ENCODE measurements around the gene VPS45. TPM values are rescaled to one million over a fixed set of nuclear protein-coding genes. Genes with fewer than 3 reads are reported as not detected.

VPS45 gene
- total RNA-seq, 1 experiment from 2014 or later, result 28.2 TPM

- TF ChIP-seq E2F4 (CRISPR knock-in tag; IDR thresholded peaks at IDR 0.05; ENCODE audit: borderline replicate concordance, low read depth) (no peak), PRRX2 (CRISPR knock-in tag; IDR thresholded peaks at IDR 0.05) (no peak), FOXJ3 (CRISPR knock-in tag; IDR thresholded peaks at IDR 0.05; ENCODE audit: borderline replicate concordance) (no peak), SMAD3 (CRISPR knock-in tag; IDR thresholded peaks at IDR 0.05; ENCODE audit: borderline replicate concordance) (no peak), CTCF (IDR thresholded peaks at IDR 0.05) (no peak), USF2 (CRISPR knock-in tag; IDR thresholded peaks at IDR 0.05) (no peak), NFATC4 (CRISPR knock-in tag; IDR thresholded peaks at IDR 0.05) (0 out of 2 replicates have a peak, but pooled peaks have one; percentile 24), ETV6 (CRISPR knock-in tag; IDR thresholded peaks at IDR 0.05) (no peak), ERG (CRISPR knock-in tag; IDR thresholded peaks at IDR 0.05) (no peak), KAT7 (CRISPR knock-in tag; IDR thresholded peaks at IDR 0.05; ENCODE audit: borderline replicate concordance) (0 out of 2 replicates have a peak, but pooled peaks have one; percentile 12), TEAD4 (CRISPR knock-in tag; IDR thresholded peaks at IDR 0.05) (no peak), SP1 (CRISPR knock-in tag; conservative IDR thresholded peaks at IDR 0.05) (peak; percentile 58), GTF2I (CRISPR knock-in tag; conservative IDR thresholded peaks at IDR 0.05) (no peak), MYBL2 (CRISPR knock-in tag; IDR thresholded peaks at IDR 0.05) (0 out of 2 replicates have a peak, but pooled peaks have one; percentile 15), ATF3 (CRISPR knock-in tag; conservative IDR thresholded peaks at IDR 0.05) (no peak), ATF2 (CRISPR knock-in tag; IDR thresholded peaks at IDR 0.05; ENCODE audit: borderline replicate concordance, low read depth) (no peak), CBFB (CRISPR knock-in tag; IDR thresholded peaks at IDR 0.05; ENCODE audit: low read depth) (no peak), ZBTB21 (CRISPR knock-in tag; IDR thresholded peaks at IDR 0.05; ENCODE audit: borderline replicate concordance) (no peak), NR3C1 (CRISPR knock-in tag; conservative IDR thresholded peaks at IDR 0.05; ENCODE audit: low read depth) (no peak), ATF1 (CRISPR knock-in tag; IDR thresholded peaks at IDR 0.05) (no peak), MAX (CRISPR knock-in tag; IDR thresholded peaks at IDR 0.05) (no peak), MLX (CRISPR knock-in tag; IDR thresholded peaks at IDR 0.05) (no peak), IRF2 (CRISPR knock-in tag; IDR thresholded peaks at IDR 0.05; ENCODE audit: borderline replicate concordance, low read depth) (no peak), ZNF232 (CRISPR knock-in tag; IDR thresholded peaks at IDR 0.05) (no peak), HMGXB4 (CRISPR knock-in tag; IDR thresholded peaks at IDR 0.05) (no peak), ZNF263 (CRISPR knock-in tag; IDR thresholded peaks at IDR 0.05; ENCODE audit: low read depth) (no peak), FOXK1 (CRISPR knock-in tag; IDR thresholded peaks at IDR 0.05) (no peak; the same call in 1 of the 2 replicates), NR2C2 (CRISPR knock-in tag; IDR thresholded peaks at IDR 0.05) (no peak), NFE2L1 (CRISPR knock-in tag; IDR thresholded peaks at IDR 0.05) (0 out of 2 replicates have a peak, but pooled peaks have one; percentile 36), CREB1 (CRISPR knock-in tag; IDR thresholded peaks at IDR 0.05) (no peak)
Measured at GRCh38 chr1:150066838-150067183, 765 bp upstream of the VPS45 start (continued).

Measured in WTC11 (cell line).